SH-SY5Y (cell line): ENCODE results near the gene ZSCAN29.

Experiments
- GATA2 ChIP-seq: IDR thresholded peaks from 2 replicates; pipeline ENCODE4 v1.6.1; 2011; ENCODE audit warnings: mild to moderate bottlenecking, low read depth, low read length
- GATA3 ChIP-seq: IDR thresholded peaks from 2 replicates; pipeline ENCODE4 v1.6.1; 2011; ENCODE audit warnings: low read depth, mild to moderate bottlenecking, low read length, moderate library complexity

DNA sequence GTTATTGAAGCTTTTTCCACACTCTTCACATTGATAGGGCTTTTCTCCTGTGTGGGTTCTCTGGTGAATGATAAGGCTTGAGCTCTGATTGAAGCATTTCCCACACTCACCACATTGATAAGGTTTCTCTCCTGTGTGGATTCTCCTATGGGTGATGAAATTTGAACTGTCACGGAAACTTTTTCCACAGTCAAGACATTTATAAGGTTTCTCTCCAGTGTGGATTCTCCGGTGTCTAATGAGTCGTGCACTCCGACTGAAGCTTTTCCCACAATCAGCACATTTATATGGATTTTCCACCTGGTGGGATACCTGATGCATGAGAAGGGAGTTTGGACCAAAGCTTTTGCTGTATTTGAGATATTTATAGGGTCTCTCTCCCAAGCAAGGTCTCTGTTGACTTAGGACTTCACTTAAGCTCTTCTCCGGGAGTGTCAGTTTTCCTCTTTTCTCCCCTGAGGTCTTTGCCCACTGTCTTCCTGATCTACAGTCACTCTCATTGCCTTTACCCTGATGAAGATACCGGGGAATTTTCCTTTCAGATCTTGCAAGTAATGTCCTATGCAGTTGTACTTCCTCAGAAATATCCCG, 9.4 kb downstream of the ZSCAN29 start:
- no peak for TF ChIP-seq GATA2
- TF ChIP-seq GATA3: no peak
